BLaER1 (cell line): Measurements from ENCODE around the gene PRR13.
"Not testable (repeated sequence)": the region's sequence is repeated elsewhere in the genome, so short reads cannot be mapped to it uniquely, and the experiment has no call there.

ENCODE experiments used
- H3K27ac ChIP-seq: shearing (Covaris generic); formaldehyde crosslinking; 2 replicates; pipeline ENCODE4 v1.8.1; 2022
- H3K27me3 ChIP-seq: shearing (Covaris generic); formaldehyde crosslinking; 2 replicates; pipeline ENCODE4 v1.8.1; 2022
- H3K36me3 ChIP-seq: shearing (Covaris generic); formaldehyde crosslinking; 2 replicates; pipeline ENCODE4 v1.8.1; 2022
- H3K4me1 ChIP-seq: shearing (Covaris generic); formaldehyde crosslinking; 2 replicates; pipeline ENCODE4 v1.8.1; 2022
- H3K4me2 ChIP-seq: shearing (Covaris generic); formaldehyde crosslinking; 2 replicates; pipeline ENCODE4 v1.8.1; 2022
- H3K4me3 ChIP-seq: shearing (Covaris generic); formaldehyde crosslinking; 2 replicates; pipeline ENCODE4 v1.8.1; 2022
- H3K9ac ChIP-seq: shearing (Covaris generic); formaldehyde crosslinking; 2 replicates; pipeline ENCODE4 v1.8.1; 2022
- H3K9me3 ChIP-seq: shearing (Covaris generic); formaldehyde crosslinking; 2 replicates; pipeline ENCODE4 v1.8.1; 2022
- H4K20me1 ChIP-seq: shearing (Covaris generic); formaldehyde crosslinking; 2 replicates; pipeline ENCODE4 v1.8.1; 2022
- Cebpa-rat ChIP-seq: shearing (Covaris generic); IDR thresholded peaks from 2 replicates; pipeline ENCODE4 v1.8.1; 2022

The PRR13 gene

GRCh38 chr12:53418221-53418620 lies 23.3 kb upstream of the PRR13 start:
- no peak for TF ChIP-seq Cebpa-rat
- peaks cover 15% of the 10 kb centered on the region; the same call in 1 of the 2 replicates for H3K36me3 ChIP-seq
- H3K9me3 ChIP-seq = no peaks in the 10 kb centered on the region
- H4K20me1 ChIP-seq = no peaks in the 10 kb centered on the region
- peak overlapping the region; percentile 81 for H3K4me2 ChIP-seq
- H3K27ac ChIP-seq = peak overlapping the region; percentile 49
- peaks cover 89% of the 10 kb centered on the region for H3K4me1 ChIP-seq
- H3K9ac ChIP-seq = no peak overlapping the region
- no peak overlapping the region for H3K4me3 ChIP-seq
- H3K27me3 ChIP-seq = no peaks in the 10 kb centered on the region

GRCh38 chr12:53419756-53420155 lies 21.8 kb upstream of the PRR13 start:
- H4K20me1 ChIP-seq = no peaks in the 10 kb centered on the region
- no peak overlapping the region; the same call in 1 of the 2 replicates for H3K9ac ChIP-seq
- no peak overlapping the region for H3K27ac ChIP-seq
- H3K4me1 ChIP-seq = peaks cover 73% of the 10 kb centered on the region
- H3K27me3 ChIP-seq = no peaks in the 10 kb centered on the region
- no peak for TF ChIP-seq Cebpa-rat
- H3K4me2 ChIP-seq = peak overlapping the region; percentile 81
- H3K9me3 ChIP-seq = no peaks in the 10 kb centered on the region
- H3K36me3 ChIP-seq = peaks cover 5% of the 10 kb centered on the region; the same call in 1 of the 2 replicates
- H3K4me3 ChIP-seq = no peak overlapping the region

- peaks cover 48% of the 10 kb centered on the region for H3K4me1 ChIP-seq
- not testable (repeated sequence) for H4K20me1 ChIP-seq
Observed at GRCh38 chr12:53422247-53422646, 19.3 kb upstream of the PRR13 start.

GRCh38 chr12:53423597-53423996 lies 17.9 kb upstream of the PRR13 start, which contains the start of gene AMHR2:
Gene AMHR2, plus strand, starts transcription at chr12:53423855. Its CDS starts 80 bp downstream, at chr12:53423935.
- H3K9ac ChIP-seq = no peak within 1 kb of the TSS
- no peak within 1 kb of the TSS for H3K4me3 ChIP-seq
- no peaks in the 10 kb centered on the region for H4K20me1 ChIP-seq
- H3K9me3 ChIP-seq = no peaks in the 10 kb centered on the region
- peaks cover 35% of the 10 kb centered on the region for H3K4me1 ChIP-seq
- H3K36me3 ChIP-seq = no peaks in the 10 kb centered on the region
- no peak within 1 kb of the TSS for H3K27ac ChIP-seq
- TF ChIP-seq Cebpa-rat = no peak
- no peaks in the 10 kb centered on the region for H3K27me3 ChIP-seq
- no peak within 1 kb of the TSS for H3K4me2 ChIP-seq

More at GRCh38 chr12:53422247-53422646, 19.3 kb upstream of the PRR13 start:
- H3K27ac ChIP-seq, H3K36me3 ChIP-seq, H3K9me3 ChIP-seq, H3K4me3 ChIP-seq, H3K9ac ChIP-seq, H3K4me2 ChIP-seq, H3K27me3 ChIP-seq: not testable (repeated sequence)

- TF ChIP-seq Cebpa-rat = no peak
- H3K9me3 ChIP-seq = no peaks in the 10 kb centered on the region
- H3K27me3 ChIP-seq = no peaks in the 10 kb centered on the region
- H4K20me1 ChIP-seq = no peaks in the 10 kb centered on the region
- H3K36me3 ChIP-seq = no peaks in the 10 kb centered on the region
- H3K4me2 ChIP-seq = no peak overlapping the region
- no peak overlapping the region for H3K4me3 ChIP-seq
- H3K27ac ChIP-seq = no peak overlapping the region
- H3K4me1 ChIP-seq = peaks cover 22% of the 10 kb centered on the region
- H3K9ac ChIP-seq = no peak overlapping the region
Observed at GRCh38 chr12:53424626-53425514, 16.7 kb upstream of the PRR13 start.

GRCh38 chr12:53425515-53426150 lies 15.9 kb upstream of the PRR13 start:
- H3K27me3 ChIP-seq = no peaks in the 10 kb centered on the region

GRCh38 chr12:53427905-53428594 lies 13.5 kb upstream of the PRR13 start:
- Histone ChIP-seq H3K4me1 (no peaks in the 10 kb centered on the region), H3K4me2 (no peak overlapping the region), H4K20me1 (no peaks in the 10 kb centered on the region), H3K27ac (no peak overlapping the region), H3K4me3 (no peak overlapping the region), H3K36me3 (no peaks in the 10 kb centered on the region), H3K9me3 (no peaks in the 10 kb centered on the region), H3K9ac (no peak overlapping the region), H3K27me3 (no peaks in the 10 kb centered on the region)
- TF ChIP-seq Cebpa-rat = no peak

More at GRCh38 chr12:53425515-53426150, 15.9 kb upstream of the PRR13 start:
- H3K4me1 ChIP-seq = peaks cover 14% of the 10 kb centered on the region
- H3K4me2 ChIP-seq = no peak overlapping the region
- TF ChIP-seq Cebpa-rat = no peak
- H3K27ac ChIP-seq = no peak overlapping the region
- H3K9ac ChIP-seq = no peak overlapping the region
- H3K36me3 ChIP-seq = no peaks in the 10 kb centered on the region
- no peaks in the 10 kb centered on the region for H4K20me1 ChIP-seq
- no peaks in the 10 kb centered on the region for H3K9me3 ChIP-seq
- H3K4me3 ChIP-seq = no peak overlapping the region

GRCh38 chr12:53428741-53429140 lies 12.8 kb upstream of the PRR13 start:
- H3K4me1 ChIP-seq = no peaks in the 10 kb centered on the region
- H3K9me3 ChIP-seq = no peaks in the 10 kb centered on the region
- H3K36me3 ChIP-seq = no peaks in the 10 kb centered on the region
- no peaks in the 10 kb centered on the region for H4K20me1 ChIP-seq
- TF ChIP-seq Cebpa-rat = no peak
- H3K27me3 ChIP-seq = no peaks in the 10 kb centered on the region
- no peak overlapping the region for H3K27ac ChIP-seq
- H3K9ac ChIP-seq = no peak overlapping the region
- H3K4me3 ChIP-seq = no peak overlapping the region
- H3K4me2 ChIP-seq = no peak overlapping the region

GRCh38 chr12:53430116-53430515 lies 11.4 kb upstream of the PRR13 start:
- H3K4me1 ChIP-seq = no peaks in the 10 kb centered on the region
- no peak overlapping the region for H3K4me3 ChIP-seq
- H3K27me3 ChIP-seq = no peaks in the 10 kb centered on the region
- no peak for TF ChIP-seq Cebpa-rat
- no peak overlapping the region for H3K4me2 ChIP-seq
- no peaks in the 10 kb centered on the region for H3K36me3 ChIP-seq
- H3K27ac ChIP-seq = no peak overlapping the region
- no peaks in the 10 kb centered on the region for H4K20me1 ChIP-seq
- H3K9me3 ChIP-seq = no peaks in the 10 kb centered on the region
- no peak overlapping the region for H3K9ac ChIP-seq

GRCh38 chr12:53431187-53431586 lies 10.3 kb upstream of the PRR13 start:
- Histone ChIP-seq H3K27ac (no peak overlapping the region), H4K20me1 (no peaks in the 10 kb centered on the region), H3K4me1 (no peaks in the 10 kb centered on the region), H3K36me3 (no peaks in the 10 kb centered on the region), H3K9me3 (no peaks in the 10 kb centered on the region), H3K4me3 (no peak overlapping the region), H3K4me2 (no peak overlapping the region), H3K9ac (no peak overlapping the region), H3K27me3 (no peaks in the 10 kb centered on the region)
- no peak for TF ChIP-seq Cebpa-rat
